Measurements from ENCODE around the gene ANO5.

GRCh38 chr11:22273781-22274180 lies 80.9 kb downstream of the ANO5 start:
- TF ChIP-seq CTCF (IDR thresholded peaks at IDR 0.05) (no peak), POLR2A (IDR thresholded peaks at IDR 0.05) (no peak)
